Glutamatergic neuron (in vitro differentiated cells): ENCODE data around the gene RELT. TPM values are rescaled to one million over a fixed set of nuclear protein-coding genes. Genes with fewer than 3 reads are reported as not detected.

Experiments used
- DNase-seq: peaks from one replicate; pipeline ENCODE4 v3.0.0; 2022
- H3K27ac Mint-ChIP-seq: one replicate; pipeline ENCODE4 v1.8.0; 2020; ENCODE audit warnings: mild to moderate bottlenecking, mixed read lengths, inconsistent platforms; ENCODE audit not compliant: unreplicated experiment
- H3K27me3 Mint-ChIP-seq: one replicate; pipeline ENCODE4 v1.8.0; 2020; ENCODE audit warnings: mild to moderate bottlenecking, moderate library complexity, mixed read lengths, inconsistent platforms; ENCODE audit not compliant: unreplicated experiment
- H3K36me3 Mint-ChIP-seq: one replicate; pipeline ENCODE4 v1.8.0; 2020; ENCODE audit warnings: mild to moderate bottlenecking, mixed read lengths, inconsistent platforms; ENCODE audit not compliant: unreplicated experiment
- H3K4me1 Mint-ChIP-seq: one replicate; pipeline ENCODE4 v1.8.0; 2020; ENCODE audit warnings: mild to moderate bottlenecking, low read depth, mixed read lengths, inconsistent platforms; ENCODE audit not compliant: unreplicated experiment
- H3K4me3 Mint-ChIP-seq: one replicate; pipeline ENCODE4 v1.8.0; 2020; ENCODE audit warnings: mild to moderate bottlenecking, mixed read lengths, inconsistent platforms; ENCODE audit not compliant: unreplicated experiment
- H3K9me3 Mint-ChIP-seq: one replicate; pipeline ENCODE4 v1.8.0; 2020; ENCODE audit warnings: mild to moderate bottlenecking, moderate library complexity, mixed read lengths, inconsistent platforms; ENCODE audit not compliant: unreplicated experiment
- CTCF ChIP-seq: fragments of 200-600 bp; sonication (generic); IDR thresholded peaks from one replicate; pipeline ENCODE4 v1.5.0; 2021; ENCODE audit not compliant: partially characterized antibody, unreplicated experiment
- total RNA-seq: library from RNA; stranded (reverse); fragmentation: NEBNext Ultra II Directional; extraction: Animal tissue kit (Norgen Biotek cat#: 25700); gene quantifications from one replicate; pipeline ENCODE4 v1.2.1, GENCODE V29; 2021; ENCODE audit not compliant: unreplicated experiment

The RELT gene
- total RNA-seq, 1 donor from 2014 or later = 9.2 TPM

- no peak for DNase-seq
These were observed 8.3 kb downstream of the RELT start for GRCh38 chr11:73384531-73384871.

GRCh38 chr11:73384872-73385689 is 8.9 kb downstream of the RELT start:
- no peak for DNase-seq
- TF ChIP-seq CTCF = no peak
- H3K4me3 Mint-ChIP-seq = no peak overlapping the region

More at GRCh38 chr11:73384531-73384871, 8.3 kb downstream of the RELT start:
- Mint-ChIP-seq H3K36me3 (no peaks in the 10 kb centered on the region), H3K9me3 (peaks cover 5% of the 10 kb centered on the region), H3K4me3 (no peak overlapping the region), H3K27me3 (peaks cover 7% of the 10 kb centered on the region), H3K27ac (peak overlapping the region; percentile 5), H3K4me1 (peaks cover 27% of the 10 kb centered on the region)
- TF ChIP-seq CTCF = no peak

GRCh38 chr11:73386016-73386415 is 9.8 kb downstream of the RELT start:
- Mint-ChIP-seq H3K27me3 (peaks cover 8% of the 10 kb centered on the region), H3K4me1 (peaks cover 27% of the 10 kb centered on the region), H3K4me3 (no peak overlapping the region), H3K36me3 (no peaks in the 10 kb centered on the region), H3K9me3 (peaks cover 7% of the 10 kb centered on the region), H3K27ac (no peak overlapping the region)
- no peak for TF ChIP-seq CTCF
- DNase-seq = no peak

More at GRCh38 chr11:73384872-73385689, 8.9 kb downstream of the RELT start:
- H3K9me3 Mint-ChIP-seq = peaks cover 6% of the 10 kb centered on the region
- H3K27me3 Mint-ChIP-seq = peaks cover 8% of the 10 kb centered on the region
- peak overlapping the region; percentile 5 for H3K27ac Mint-ChIP-seq
- peaks cover 27% of the 10 kb centered on the region for H3K4me1 Mint-ChIP-seq
- H3K36me3 Mint-ChIP-seq = no peaks in the 10 kb centered on the region

- no peak for DNase-seq
- Mint-ChIP-seq H3K27me3 (peaks cover 11% of the 10 kb centered on the region), H3K9me3 (peaks cover 7% of the 10 kb centered on the region), H3K4me1 (peaks cover 27% of the 10 kb centered on the region), H3K4me3 (no peak overlapping the region), H3K36me3 (no peaks in the 10 kb centered on the region), H3K27ac (no peak overlapping the region)
- TF ChIP-seq CTCF = no peak
These were observed 10.3 kb downstream of the RELT start for GRCh38 chr11:73386546-73386945.

GRCh38 chr11:73387594-73388264 is 11.5 kb downstream of the RELT start:
- Mint-ChIP-seq H3K4me3 (no peak overlapping the region), H3K27me3 (peaks cover 11% of the 10 kb centered on the region), H3K9me3 (peaks cover 7% of the 10 kb centered on the region), H3K27ac (peak overlapping the region; percentile 84), H3K4me1 (peaks cover 27% of the 10 kb centered on the region), H3K36me3 (no peaks in the 10 kb centered on the region)
- TF ChIP-seq CTCF = no peak
- peak; percentile 48 for DNase-seq
